WTC11 (cell line): Measurements from ENCODE around the gene BAIAP3. TPM values are rescaled to one million over a fixed set of nuclear protein-coding genes. Genes with fewer than 3 reads are reported as not detected.
A peak's percentile ranks its signal among the peaks of the same experiment; 100 is the strongest.

Source experiments
- ATAC-seq: fragments of 200-7000 bp; cut with Tn5 transposase; 2 replicates; pipeline ENCODE4 v1.10.0; 2021; ENCODE audit warnings: mild to moderate bottlenecking, moderate library complexity
- CTCF ChIA-PET: fragments of 300-600 bp; sonication (Branson Sonifier 250); formaldehyde crosslinking; loops from one replicate; lab custom pipeline; 2021; ENCODE audit warnings: antibody characterized with exemption; lab: Charles Lee
- POLR2A ChIA-PET: fragments of 350-600 bp; sonication (Branson Sonifier 250); formaldehyde crosslinking; loops from one replicate; lab custom pipeline; 2021; ENCODE audit warnings: antibody characterized with exemption; lab: Charles Lee
- DNase-seq: peaks from one replicate; pipeline ENCODE4 v3.0.0; 2021; ENCODE audit warnings: low spot score
- H3K27ac Mint-ChIP-seq: 2 replicates; pipeline ENCODE4 v1.8.0; 2021; ENCODE audit warnings: mixed read lengths
- H3K27me3 Mint-ChIP-seq: 2 replicates; pipeline ENCODE4 v1.8.0; 2021; ENCODE audit warnings: low read depth, mild to moderate bottlenecking, moderate library complexity, mixed read lengths
- H3K36me3 Mint-ChIP-seq: 2 replicates; pipeline ENCODE4 v1.8.0; 2021; ENCODE audit warnings: mixed read lengths
- H3K4me1 Mint-ChIP-seq: 2 replicates; pipeline ENCODE4 v1.8.0; 2022; ENCODE audit warnings: mixed read lengths
- H3K4me3 Mint-ChIP-seq: 2 replicates; pipeline ENCODE4 v1.8.0; 2021; ENCODE audit warnings: mild to moderate bottlenecking, moderate library complexity, mixed read lengths
- H3K9me3 Mint-ChIP-seq: 2 replicates; pipeline ENCODE4 v1.8.0; 2021; ENCODE audit warnings: mixed read lengths
- CREB1 ChIP-seq: sonication (generic); formaldehyde crosslinking; IDR thresholded peaks from 2 replicates; pipeline ENCODE4 v1.8.0; 2023; ENCODE audit warnings: mild to moderate bottlenecking, missing genetic modification reagents
- CTCF ChIP-seq: fragments of 200-600 bp; IDR thresholded peaks from 2 replicates; pipeline ENCODE4 v1.8.0; 2022; ENCODE audit warnings: antibody characterized with exemption
- MXD4 ChIP-seq: fragments of 250-450 bp; sonication (Bioruptor Pico); IDR thresholded peaks from 2 replicates; pipeline ENCODE4 v1.8.0; 2021; ENCODE audit warnings: mild to moderate bottlenecking, moderate library complexity, borderline replicate concordance
- NFATC4 ChIP-seq: fragments of 250-450 bp; sonication (Bioruptor Pico); IDR thresholded peaks from 2 replicates; pipeline ENCODE4 v1.9.0; 2021; ENCODE audit warnings: mild to moderate bottlenecking
- NR2C2 ChIP-seq: sonication (generic); formaldehyde crosslinking; IDR thresholded peaks from 2 replicates; pipeline ENCODE4 v1.8.0; 2022; ENCODE audit warnings: mild to moderate bottlenecking, missing genetic modification reagents
- OVOL2 ChIP-seq: fragments of 250-450 bp; sonication (Bioruptor Pico); IDR thresholded peaks from 2 replicates; pipeline ENCODE4 v1.9.0; 2021; ENCODE audit warnings: mild to moderate bottlenecking, borderline replicate concordance
- SMAD3 ChIP-seq: sonication (generic); formaldehyde crosslinking; IDR thresholded peaks from 2 replicates; pipeline ENCODE4 v1.8.0; 2022; ENCODE audit warnings: missing genetic modification reagents, mild to moderate bottlenecking, borderline replicate concordance
- ZBTB43 ChIP-seq: sonication (generic); formaldehyde crosslinking; IDR thresholded peaks from 2 replicates; pipeline ENCODE4 v1.8.1; 2023; ENCODE audit warnings: mild to moderate bottlenecking, missing genetic modification reagents
- ZNF121 ChIP-seq: sonication (generic); formaldehyde crosslinking; IDR thresholded peaks from 2 replicates; pipeline ENCODE4 v1.8.0; 2023; ENCODE audit warnings: missing genetic modification reagents
- ZNF219 ChIP-seq: sonication (generic); formaldehyde crosslinking; IDR thresholded peaks from 2 replicates; pipeline ENCODE4 v1.8.0; 2023; ENCODE audit warnings: missing genetic modification reagents, mild to moderate bottlenecking, borderline replicate concordance
- ZNF396 ChIP-seq: fragments of 250-450 bp; sonication (Bioruptor Pico); IDR thresholded peaks from 2 replicates; pipeline ENCODE4 v1.8.0; 2021; ENCODE audit warnings: mild to moderate bottlenecking, moderate library complexity, borderline replicate concordance
- total RNA-seq: library from RNA; stranded (reverse); gene quantifications from 3 replicates; pipeline ENCODE4 v1.2.3, GENCODE V29; 2021
- TF ChIP-seq, protein P1 (sequence below): fragments of 250-450 bp; sonication (Bioruptor Pico); IDR thresholded peaks from 2 replicates; pipeline ENCODE4 v1.9.0; 2021; ENCODE audit warnings: moderate library complexity, mild to moderate bottlenecking, inconsistent platforms, borderline replicate concordance
- TF ChIP-seq, protein P2 (sequence below): sonication (generic); formaldehyde crosslinking; IDR thresholded peaks from 2 replicates; pipeline ENCODE4 v1.8.1; 2022; ENCODE audit warnings: mild to moderate bottlenecking, moderate library complexity, missing genetic modification reagents
- TF ChIP-seq, protein P3 (sequence below): sonication (generic); formaldehyde crosslinking; conservative IDR thresholded peaks from 2 replicates; pipeline ENCODE4 v1.8.1; 2022; ENCODE audit warnings: mild to moderate bottlenecking, missing genetic modification reagents

The BAIAP3 gene
- total RNA-seq, 1 experiment from 2014 or later: 18.8 TPM

DNA sequence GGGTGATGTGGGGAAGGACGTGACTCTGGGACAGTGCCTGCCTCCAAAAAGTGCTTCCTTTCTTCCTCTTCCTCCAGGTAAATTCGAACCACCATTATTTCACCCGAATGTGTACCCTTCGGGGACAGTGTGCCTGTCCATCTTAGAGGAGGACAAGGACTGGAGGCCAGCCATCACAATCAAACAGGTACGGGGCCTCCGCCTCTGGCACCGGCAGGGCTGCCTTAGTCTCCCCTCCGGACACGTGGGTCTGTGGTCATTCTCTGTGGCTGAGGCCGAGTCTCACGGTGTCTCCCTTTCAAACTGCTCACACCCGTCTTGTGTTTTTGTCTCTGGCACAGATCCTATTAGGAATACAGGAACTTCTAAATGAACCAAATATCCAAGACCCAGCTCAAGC, 13.3 kb upstream of the BAIAP3 start:
- CTCF ChIA-PET: no interaction called here
- POLR2A ChIA-PET: no interaction called here
- 0 out of 2 replicates have a peak, but pooled peaks cover 3% of the 10 kb centered on the region for H3K4me1 Mint-ChIP-seq
- H3K9me3 Mint-ChIP-seq: no peaks in the 10 kb centered on the region
- H3K27ac Mint-ChIP-seq: no peak overlapping the region
- H3K36me3 Mint-ChIP-seq: peaks cover 68% of the 10 kb centered on the region
- H3K27me3 Mint-ChIP-seq: no peaks in the 10 kb centered on the region
- DNase-seq (no peak), ATAC-seq (no peak)
- no peak overlapping the region for H3K4me3 Mint-ChIP-seq
- TF ChIP-seq CREB1: no peak
- no peak for TF ChIP-seq NFATC4 (CRISPR knock-in tag)
- no peak for TF ChIP-seq MXD4 (CRISPR knock-in tag)
- TF ChIP-seq CTCF: no peak
- TF ChIP-seq, protein P1, sequence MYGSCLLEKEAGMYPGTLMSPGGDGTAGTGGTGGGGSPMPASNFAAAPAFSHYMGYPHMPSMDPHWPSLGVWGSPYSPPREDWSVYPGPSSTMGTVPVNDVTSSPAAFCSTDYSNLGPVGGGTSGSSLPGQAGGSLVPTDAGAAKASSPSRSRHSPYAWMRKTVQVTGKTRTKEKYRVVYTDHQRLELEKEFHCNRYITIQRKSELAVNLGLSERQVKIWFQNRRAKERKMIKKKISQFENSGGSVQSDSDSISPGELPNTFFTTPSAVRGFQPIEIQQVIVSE: no peak

- ChIA-PET POLR2A (no interaction called here), CTCF (no interaction called here)
- ATAC-seq (no peak), DNase-seq (no peak)
- Mint-ChIP-seq H3K4me1 (0 out of 2 replicates have a peak, but pooled peaks cover 3% of the 10 kb centered on the region), H3K4me3 (no peak overlapping the region), H3K9me3 (no peaks in the 10 kb centered on the region), H3K27me3 (no peaks in the 10 kb centered on the region), H3K36me3 (peaks cover 64% of the 10 kb centered on the region), H3K27ac (no peak overlapping the region)
- no peak for TF ChIP-seq ZBTB43 (CRISPR knock-in tag)
- no peak for TF ChIP-seq ZNF121
- TF ChIP-seq, all 79 proteins: peak for 0
Observed at GRCh38 chr16:1320658-1321240, 12.7 kb upstream of the BAIAP3 start.

DNA sequence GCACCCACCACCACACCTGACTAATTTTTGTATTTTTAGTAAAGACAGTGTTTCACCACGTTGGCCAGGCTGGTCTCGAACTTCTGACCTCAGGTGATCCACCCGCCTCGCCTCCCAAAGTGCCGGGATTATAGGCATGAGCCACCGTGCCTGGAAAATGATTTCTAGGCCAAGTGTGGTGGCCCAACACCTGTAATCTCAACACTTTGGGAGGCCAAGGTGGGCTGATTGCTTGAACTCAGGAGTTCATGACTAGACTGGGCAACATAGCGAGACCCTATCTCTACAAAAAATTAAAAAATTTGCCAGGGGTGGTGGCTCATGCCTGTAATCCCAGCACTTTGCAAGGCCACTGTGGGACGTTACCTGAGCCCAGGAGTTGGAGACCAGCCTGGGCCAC, 11.0 kb upstream of the BAIAP3 start:
- TF ChIP-seq ZNF121: peak; percentile 64
- no peak for TF ChIP-seq ZNF396 (CRISPR knock-in tag)
- ChIA-PET CTCF (no interaction called here), POLR2A (no interaction called here)

DNA sequence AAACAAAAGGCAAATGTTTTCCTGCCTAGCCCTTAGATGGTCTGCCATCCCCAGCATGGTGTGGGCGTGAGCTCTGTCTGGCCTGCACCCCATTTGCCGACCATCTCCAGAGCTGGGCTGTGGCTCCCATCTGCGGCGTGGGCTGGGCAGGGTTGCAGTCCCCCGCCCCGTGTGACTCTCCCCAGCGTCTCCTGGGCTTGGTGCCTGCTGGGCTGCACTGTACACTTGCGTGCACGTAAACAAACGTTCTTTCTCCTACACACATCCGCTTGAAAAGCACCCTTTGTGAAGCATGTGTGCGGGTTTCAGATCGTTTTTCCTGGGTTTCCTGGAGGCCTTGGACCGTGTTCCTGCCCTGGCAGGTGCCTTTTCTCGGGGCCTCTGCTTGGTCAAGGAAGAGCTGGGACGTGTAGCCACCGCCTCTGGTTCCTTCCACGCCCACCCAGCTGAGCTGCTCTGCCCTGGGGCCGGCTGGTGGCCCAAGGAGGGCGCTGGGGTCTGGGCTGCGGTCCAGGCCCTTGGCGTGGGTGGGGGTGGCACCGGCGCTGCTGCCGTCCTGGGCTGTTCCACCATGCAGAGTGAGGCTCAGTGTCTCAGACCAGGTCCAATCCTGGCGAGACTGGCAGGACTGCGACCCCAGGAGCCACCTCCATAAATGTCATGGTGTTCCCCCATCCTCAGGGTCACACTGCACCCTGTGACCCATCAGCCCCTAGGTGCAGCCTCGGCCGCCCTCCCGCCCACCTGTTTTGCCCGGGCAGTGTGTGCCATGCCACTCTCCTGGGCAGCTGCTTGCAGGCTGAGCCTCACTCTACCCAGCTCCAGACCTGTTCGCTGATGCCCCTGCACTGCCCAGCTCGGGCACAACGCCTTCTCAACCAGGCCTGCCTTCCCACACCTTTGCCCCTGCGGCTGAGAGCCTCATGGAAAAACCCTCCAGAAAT, 9.9 kb upstream of the BAIAP3 start:
- ATAC-seq: no peak
- peaks cover 36% of the 10 kb centered on the region for H3K36me3 Mint-ChIP-seq
- H3K9me3 Mint-ChIP-seq: no peaks in the 10 kb centered on the region
- ChIA-PET POLR2A (no interaction called here), CTCF (interaction anchor here (0.7 to 1.1 kb wide), 2 partner anchors 14 to 34 kb away, joined by 3 to 5 read pairs; partner anchors contain the start of gene UBE2I)
- no peak overlapping the region; the same call in 1 of the 2 replicates for H3K27ac Mint-ChIP-seq
- peaks cover 5% of the 10 kb centered on the region; the same call in 1 of the 2 replicates for H3K4me1 Mint-ChIP-seq
- no peak overlapping the region for H3K4me3 Mint-ChIP-seq
- TF ChIP-seq, protein P2, sequence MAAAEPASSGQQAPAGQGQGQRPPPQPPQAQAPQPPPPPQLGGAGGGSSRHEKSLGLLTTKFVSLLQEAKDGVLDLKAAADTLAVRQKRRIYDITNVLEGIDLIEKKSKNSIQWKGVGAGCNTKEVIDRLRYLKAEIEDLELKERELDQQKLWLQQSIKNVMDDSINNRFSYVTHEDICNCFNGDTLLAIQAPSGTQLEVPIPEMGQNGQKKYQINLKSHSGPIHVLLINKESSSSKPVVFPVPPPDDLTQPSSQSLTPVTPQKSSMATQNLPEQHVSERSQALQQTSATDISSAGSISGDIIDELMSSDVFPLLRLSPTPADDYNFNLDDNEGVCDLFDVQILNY: no peak
- TF ChIP-seq SMAD3 (CRISPR knock-in tag): no peak
- TF ChIP-seq OVOL2 (CRISPR knock-in tag): no peak
- TF ChIP-seq NR2C2 (CRISPR knock-in tag): no peak
- TF ChIP-seq, protein P3, sequence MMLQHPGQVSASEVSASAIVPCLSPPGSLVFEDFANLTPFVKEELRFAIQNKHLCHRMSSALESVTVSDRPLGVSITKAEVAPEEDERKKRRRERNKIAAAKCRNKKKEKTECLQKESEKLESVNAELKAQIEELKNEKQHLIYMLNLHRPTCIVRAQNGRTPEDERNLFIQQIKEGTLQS (CRISPR knock-in tag): no peak
- no peak for TF ChIP-seq ZNF219 (CRISPR knock-in tag)
- H3K27me3 Mint-ChIP-seq: no peaks in the 10 kb centered on the region
- DNase-seq: no peak

More for the DNA sequence above, 11.0 kb upstream of the BAIAP3 start:
- Mint-ChIP-seq H3K4me1 (peaks cover 5% of the 10 kb centered on the region; the same call in 1 of the 2 replicates), H3K4me3 (no peak overlapping the region), H3K36me3 (peaks cover 48% of the 10 kb centered on the region), H3K27ac (no peak overlapping the region), H3K9me3 (no peaks in the 10 kb centered on the region), H3K27me3 (no peaks in the 10 kb centered on the region)
- DNase-seq: no peak
- no peak for ATAC-seq
